RCC 7860 (cell line): ENCODE data around the gene NCS1.
A peak's percentile ranks its signal among the peaks of the same experiment; 100 is the strongest.

Source experiments
- DNase-seq: peaks from one replicate; pipeline ENCODE4 v3.0.0-alpha.2; 2015; ENCODE audit warnings: low spot score
- FAIRE-seq: peaks from 2 replicates; lab custom pipeline; 2012; peaks lifted over from hg19 to GRCh38; lab: Jason Lieb, UNC

NCS1 gene

GRCh38 chr9:130145658-130146057 is 26.5 kb upstream of the NCS1 start:
- DNase-seq, result no peak
- no peak for FAIRE-seq

GRCh38 chr9:130147198-130147597 is 25.0 kb upstream of the NCS1 start:
- no peak for FAIRE-seq
- DNase-seq, result no peak

- DNase-seq (no peak), FAIRE-seq (no peak)
Observed at GRCh38 chr9:130147910-130148309, 24.3 kb upstream of the NCS1 start.

- no peak for FAIRE-seq
Observed at GRCh38 chr9:130149031-130149430, 23.2 kb upstream of the NCS1 start.

GRCh38 chr9:130149654-130150286 is 22.4 kb upstream of the NCS1 start:
- no peak for DNase-seq
- FAIRE-seq, result no peak

More at GRCh38 chr9:130149031-130149430, 23.2 kb upstream of the NCS1 start:
- DNase-seq, result no peak

- peak; percentile 78 for FAIRE-seq
Observed at GRCh38 chr9:130150779-130151382, 21.3 kb upstream of the NCS1 start.

GRCh38 chr9:130154816-130155215 is 17.4 kb upstream of the NCS1 start:
- no peak for FAIRE-seq

More at GRCh38 chr9:130150779-130151382, 21.3 kb upstream of the NCS1 start:
- peak; percentile 77 for DNase-seq

GRCh38 chr9:130155647-130156046 is 16.6 kb upstream of the NCS1 start:
- FAIRE-seq (no peak), DNase-seq (no peak)

More at GRCh38 chr9:130154816-130155215, 17.4 kb upstream of the NCS1 start:
- DNase-seq, result no peak

DNA sequence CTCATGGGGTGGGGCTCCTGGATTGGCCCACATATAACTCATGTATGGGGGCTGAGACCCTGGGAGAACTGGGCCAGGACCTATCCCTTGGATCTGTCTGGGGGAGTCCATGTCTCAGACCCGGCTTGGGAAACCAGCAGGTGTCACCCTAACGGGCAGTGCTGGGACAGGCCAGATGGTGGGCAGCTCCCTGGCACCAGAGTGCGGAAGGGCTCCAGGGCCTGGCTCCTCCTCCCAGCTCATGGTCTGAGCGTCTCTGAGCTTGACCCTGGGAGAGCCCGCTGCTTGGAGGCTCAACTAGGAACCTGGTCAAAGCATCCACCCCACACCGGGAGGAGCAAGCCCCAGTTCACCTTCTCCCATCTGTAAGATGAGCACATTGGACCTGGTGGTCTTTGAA is 15.5 kb upstream of the NCS1 start:
- DNase-seq (no peak), FAIRE-seq (no peak)

DNA sequence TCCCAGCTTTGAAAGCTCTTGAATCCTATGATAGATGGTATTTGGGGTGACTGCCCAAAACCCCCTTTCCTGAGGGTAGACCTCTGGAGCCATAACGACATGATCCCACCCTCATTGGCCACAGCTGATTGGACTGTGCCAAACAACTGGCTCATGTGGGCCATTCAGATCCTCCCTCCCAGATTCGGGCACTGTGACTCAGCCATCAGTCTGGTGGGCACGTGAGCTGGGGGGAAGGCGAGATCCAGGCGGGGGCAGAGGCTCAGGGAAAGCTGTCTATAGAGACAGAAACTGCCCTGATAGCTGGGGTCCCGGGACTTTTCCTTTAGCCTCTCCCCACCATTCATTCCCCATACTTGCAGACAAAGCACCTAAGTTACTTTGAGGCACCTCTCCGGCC is 15.1 kb upstream of the NCS1 start:
- DNase-seq (no peak), FAIRE-seq (no peak)

DNA sequence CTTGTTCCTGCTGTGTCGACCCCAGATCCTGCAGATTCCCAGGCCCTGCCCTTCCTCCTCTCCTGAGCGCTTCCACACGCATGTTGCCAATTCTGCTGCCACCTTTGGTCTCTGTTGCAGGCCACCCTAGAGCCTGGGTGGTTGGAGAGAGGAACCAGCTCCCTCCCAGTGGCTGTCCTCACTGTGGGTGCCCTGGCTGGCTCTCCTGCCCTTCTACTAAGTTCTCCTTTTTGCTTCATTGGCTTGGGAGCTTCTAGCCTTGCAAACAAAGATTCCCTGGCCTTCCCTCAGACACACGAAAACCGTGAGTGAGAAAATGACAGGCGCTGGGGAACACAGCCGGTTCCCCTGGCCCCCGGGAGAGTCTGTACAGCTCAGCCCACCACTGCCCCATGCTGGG is 14.2 kb upstream of the NCS1 start:
- FAIRE-seq (no peak), DNase-seq (no peak)

GRCh38 chr9:130159057-130159456 is 13.1 kb upstream of the NCS1 start:
- FAIRE-seq, result no peak
- DNase-seq, result no peak

DNA sequence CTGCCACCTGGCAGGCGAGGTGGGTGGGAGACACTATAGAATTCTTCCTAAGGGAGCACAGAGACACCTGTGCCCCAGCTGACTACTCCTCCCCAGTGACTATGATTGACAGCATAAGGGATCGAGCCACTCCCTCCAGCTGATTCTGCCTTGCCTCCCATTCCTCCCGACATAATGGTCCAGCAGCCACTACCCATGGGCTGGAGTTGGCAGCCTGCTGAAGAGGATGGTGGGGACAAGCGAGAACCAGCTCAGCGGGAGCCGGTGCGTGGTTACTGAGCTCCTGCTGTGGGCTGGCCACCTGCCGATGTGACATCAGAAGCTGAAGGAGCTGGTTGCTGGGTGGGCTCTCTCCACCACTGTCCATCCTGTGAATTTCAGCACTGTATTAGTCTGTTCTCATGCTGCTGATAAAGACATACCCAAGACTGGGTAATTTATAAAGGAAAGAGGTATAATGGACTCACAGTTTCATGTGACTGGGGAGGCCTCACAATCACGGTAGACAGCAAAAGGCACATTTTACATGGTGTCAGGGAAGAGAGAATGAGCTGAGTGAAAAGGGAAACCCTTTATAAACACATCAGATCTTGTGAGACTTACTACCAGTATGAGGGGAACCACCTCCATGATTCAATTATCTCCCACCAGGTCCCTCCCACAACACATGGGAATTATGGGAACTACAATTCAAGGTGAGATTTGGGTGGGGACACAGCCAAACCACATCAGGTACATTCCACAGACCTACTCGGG is 12.1 kb upstream of the NCS1 start:
- DNase-seq (no peak), FAIRE-seq (no peak)

GRCh38 chr9:130160862-130161470 is 11.2 kb upstream of the NCS1 start:
- no peak for DNase-seq
- no peak for FAIRE-seq

DNA sequence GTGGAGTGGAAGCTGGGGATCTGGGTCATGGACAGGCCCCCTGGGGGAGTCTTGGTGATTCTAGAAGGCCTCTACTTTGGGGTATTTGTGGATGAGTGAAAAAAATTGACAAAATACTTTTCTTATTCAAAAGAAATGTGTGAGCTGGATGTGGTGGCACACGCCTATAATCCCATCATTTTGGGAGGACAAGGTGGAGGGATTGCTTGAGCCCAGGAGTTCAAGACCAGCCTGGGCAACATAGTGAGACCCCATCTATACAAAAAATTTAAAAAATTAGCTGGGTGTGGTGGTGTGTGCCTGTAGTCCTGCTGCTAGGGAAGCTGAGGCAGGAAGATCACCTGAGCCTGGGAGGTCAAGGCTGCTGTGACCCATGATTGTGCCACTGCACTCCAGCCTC is 6.6 kb upstream of the NCS1 start:
- DNase-seq (no peak), FAIRE-seq (no peak)

DNA sequence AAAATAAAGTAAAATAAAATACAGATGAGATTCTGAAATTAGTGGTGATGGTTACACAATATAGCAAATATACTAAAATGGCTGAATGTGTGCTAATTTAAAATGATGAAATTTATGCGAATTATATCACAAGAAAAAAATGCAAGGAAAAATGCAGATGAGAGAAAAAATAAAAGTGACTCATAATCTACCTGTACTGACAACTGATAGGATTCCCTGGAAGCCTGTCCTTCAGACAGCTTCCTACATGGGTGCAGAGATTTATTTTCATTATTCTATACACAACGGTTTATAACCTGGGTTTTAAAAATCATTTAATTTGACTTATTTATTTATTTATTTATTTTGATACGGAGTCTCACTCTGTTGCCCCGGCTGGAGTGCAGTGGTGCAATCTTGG is 5.8 kb upstream of the NCS1 start:
- no peak for FAIRE-seq
- DNase-seq, result no peak

- peak; percentile 59 for DNase-seq
- no peak for FAIRE-seq
Observed at GRCh38 chr9:130167927-130168326, 4.3 kb upstream of the NCS1 start.

- FAIRE-seq (no peak), DNase-seq (no peak)
Observed at GRCh38 chr9:130171226-130172148, 717 bp upstream of the NCS1 start.

- FAIRE-seq, result no peak
- peak; percentile 32 for DNase-seq
Observed at GRCh38 chr9:130172858-130173665, 858 bp downstream of the NCS1 start.

GRCh38 chr9:130173666-130173983 is 1.4 kb downstream of the NCS1 start:
- no peak for FAIRE-seq
- no peak for DNase-seq
